HEK293T (cell line): ENCODE results near the gene BMP10.

Experiments used
- CTCF ChIA-PET: fragments of 350-600 bp; formaldehyde crosslinking; extraction: SDS; loops from one replicate; lab custom pipeline; 2021; ENCODE audit warnings: antibody characterized with exemption, inconsistent platforms; lab: Yijun Ruan, JAX
- POLR2A ChIA-PET: fragments of 350-600 bp; formaldehyde crosslinking; extraction: SDS; loops from one replicate; lab custom pipeline; 2020; ENCODE audit warnings: antibody characterized with exemption, inconsistent platforms; lab: Yijun Ruan, JAX
- DNase-seq: peaks from one replicate; pipeline ENCODE4 v3.0.0; 2012; ENCODE audit warnings: mixed read lengths; ENCODE audit errors: extremely low spot score
- ARNT ChIP-seq: fragments of 450-650 bp; IDR thresholded peaks from 2 replicates; pipeline ENCODE4 v1.6.1; 2017; ENCODE audit warnings: mild to moderate bottlenecking
- BHLHE40 ChIP-seq: fragments of 450-650 bp; IDR thresholded peaks from 2 replicates; pipeline ENCODE4 v1.6.1; 2016; ENCODE audit warnings: mild to moderate bottlenecking, moderate library complexity, borderline replicate concordance
- CTBP1 ChIP-seq: fragments of 450-650 bp; IDR thresholded peaks from 2 replicates; pipeline ENCODE4 v1.6.1; 2016; ENCODE audit warnings: borderline replicate concordance
- ELF4 ChIP-seq: fragments of 450-650 bp; IDR thresholded peaks from 2 replicates; pipeline ENCODE4 v1.6.1; 2017; ENCODE audit warnings: antibody characterized with exemption
- FOXA1 ChIP-seq: fragments of 450-650 bp; IDR thresholded peaks from 2 replicates; pipeline ENCODE4 v1.6.1; 2016; ENCODE audit warnings: mild to moderate bottlenecking
- FOXK2 ChIP-seq: fragments of 450-650 bp; IDR thresholded peaks from 2 replicates; pipeline ENCODE4 v1.6.1; 2016; ENCODE audit warnings: mild to moderate bottlenecking
- FOXM1 ChIP-seq: fragments of 450-650 bp; IDR thresholded peaks from 2 replicates; pipeline ENCODE4 v1.6.1; 2017; ENCODE audit warnings: mild to moderate bottlenecking, borderline replicate concordance
- HDGF ChIP-seq: fragments of 450-650 bp; IDR thresholded peaks from 2 replicates; pipeline ENCODE4 v1.6.1; 2017; ENCODE audit warnings: antibody characterized with exemption, borderline replicate concordance
- L3MBTL2 ChIP-seq: fragments of 450-650 bp; conservative IDR thresholded peaks from 2 replicates; pipeline ENCODE4 v1.6.1; 2016; ENCODE audit warnings: mild to moderate bottlenecking
- LEF1 ChIP-seq: fragments of 450-650 bp; IDR thresholded peaks from 2 replicates; pipeline ENCODE4 v1.6.1; 2017; ENCODE audit warnings: mild to moderate bottlenecking, borderline replicate concordance
- NFRKB ChIP-seq: fragments of 450-650 bp; IDR thresholded peaks from 2 replicates; pipeline ENCODE4 v1.6.1; 2016; ENCODE audit warnings: mild to moderate bottlenecking, moderate library complexity
- SP1 ChIP-seq: fragments of 450-650 bp; IDR thresholded peaks from 2 replicates; pipeline ENCODE4 v1.6.1; 2017
- SUZ12 ChIP-seq: fragments of 450-650 bp; IDR thresholded peaks from 2 replicates; pipeline ENCODE4 v1.6.1; 2016; ENCODE audit warnings: mild to moderate bottlenecking
- TARDBP ChIP-seq: fragments of 450-650 bp; IDR thresholded peaks from 2 replicates; pipeline ENCODE4 v1.6.1; 2016
- ZNF384 ChIP-seq: fragments of 450-650 bp; IDR thresholded peaks from 2 replicates; pipeline ENCODE4 v1.6.1; 2016
- TF ChIP-seq, protein P1 (sequence below): fragments of 450-650 bp; IDR thresholded peaks from 2 replicates; pipeline ENCODE4 v1.6.1; 2016

BMP10 gene, protein sequence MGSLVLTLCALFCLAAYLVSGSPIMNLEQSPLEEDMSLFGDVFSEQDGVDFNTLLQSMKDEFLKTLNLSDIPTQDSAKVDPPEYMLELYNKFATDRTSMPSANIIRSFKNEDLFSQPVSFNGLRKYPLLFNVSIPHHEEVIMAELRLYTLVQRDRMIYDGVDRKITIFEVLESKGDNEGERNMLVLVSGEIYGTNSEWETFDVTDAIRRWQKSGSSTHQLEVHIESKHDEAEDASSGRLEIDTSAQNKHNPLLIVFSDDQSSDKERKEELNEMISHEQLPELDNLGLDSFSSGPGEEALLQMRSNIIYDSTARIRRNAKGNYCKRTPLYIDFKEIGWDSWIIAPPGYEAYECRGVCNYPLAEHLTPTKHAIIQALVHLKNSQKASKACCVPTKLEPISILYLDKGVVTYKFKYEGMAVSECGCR

DNA sequence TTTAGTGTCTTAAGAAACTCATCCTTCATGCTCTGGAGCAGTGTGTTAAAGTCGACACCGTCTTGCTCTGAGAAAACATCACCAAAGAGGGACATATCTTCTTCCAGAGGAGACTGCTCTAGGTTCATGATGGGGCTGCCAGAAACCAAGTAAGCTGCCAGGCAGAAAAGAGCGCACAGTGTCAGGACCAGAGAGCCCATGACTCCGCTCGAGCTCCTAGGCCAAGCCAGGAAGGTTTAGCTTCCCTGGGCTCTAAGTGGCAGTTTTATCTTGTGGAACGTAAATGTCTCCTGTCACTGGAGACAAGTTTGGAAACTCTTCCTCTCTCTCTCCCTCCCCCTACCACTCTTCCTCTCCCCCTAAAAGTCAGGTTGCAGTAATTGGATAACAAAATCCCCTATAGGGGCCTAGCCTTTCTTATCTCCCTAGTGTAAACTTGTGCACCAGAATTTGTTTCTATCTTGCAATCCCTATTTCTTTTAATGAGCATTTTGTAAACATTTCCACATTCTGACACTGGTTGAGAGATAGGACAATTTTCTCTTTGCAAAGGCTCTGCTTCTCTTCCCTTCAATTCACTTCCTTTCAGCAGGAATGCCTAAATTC, at the start of gene BMP10:
Gene BMP10, minus strand, starts transcription at position 239 of the 606 bp plus-strand sequence. Its CDS starts 39 bp downstream, at position 200.
- POLR2A ChIA-PET, result no interaction called here
- CTCF ChIA-PET, result interaction anchor here (0.8 kb wide), 1 partner anchor 22 kb away, joined by 3 read pairs; no protein-coding TSS in a partner anchor
- no peak for DNase-seq
- no peak for TF ChIP-seq FOXM1
- no peak for TF ChIP-seq HDGF
- TF ChIP-seq BHLHE40, result no peak
- TF ChIP-seq TARDBP, result no peak
- TF ChIP-seq L3MBTL2, result no peak
- TF ChIP-seq ZNF384, result no peak
- TF ChIP-seq LEF1, result no peak
- TF ChIP-seq FOXA1, result no peak
- TF ChIP-seq FOXK2, result no peak
- TF ChIP-seq NFRKB, result no peak
- no peak for TF ChIP-seq ELF4
- TF ChIP-seq SUZ12, result no peak
- no peak for TF ChIP-seq CTBP1
- TF ChIP-seq SP1, result no peak
- TF ChIP-seq, protein P1, sequence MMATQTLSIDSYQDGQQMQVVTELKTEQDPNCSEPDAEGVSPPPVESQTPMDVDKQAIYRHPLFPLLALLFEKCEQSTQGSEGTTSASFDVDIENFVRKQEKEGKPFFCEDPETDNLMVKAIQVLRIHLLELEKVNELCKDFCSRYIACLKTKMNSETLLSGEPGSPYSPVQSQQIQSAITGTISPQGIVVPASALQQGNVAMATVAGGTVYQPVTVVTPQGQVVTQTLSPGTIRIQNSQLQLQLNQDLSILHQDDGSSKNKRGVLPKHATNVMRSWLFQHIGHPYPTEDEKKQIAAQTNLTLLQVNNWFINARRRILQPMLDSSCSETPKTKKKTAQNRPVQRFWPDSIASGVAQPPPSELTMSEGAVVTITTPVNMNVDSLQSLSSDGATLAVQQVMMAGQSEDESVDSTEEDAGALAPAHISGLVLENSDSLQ, result no peak
- TF ChIP-seq ARNT, result no peak

DNA sequence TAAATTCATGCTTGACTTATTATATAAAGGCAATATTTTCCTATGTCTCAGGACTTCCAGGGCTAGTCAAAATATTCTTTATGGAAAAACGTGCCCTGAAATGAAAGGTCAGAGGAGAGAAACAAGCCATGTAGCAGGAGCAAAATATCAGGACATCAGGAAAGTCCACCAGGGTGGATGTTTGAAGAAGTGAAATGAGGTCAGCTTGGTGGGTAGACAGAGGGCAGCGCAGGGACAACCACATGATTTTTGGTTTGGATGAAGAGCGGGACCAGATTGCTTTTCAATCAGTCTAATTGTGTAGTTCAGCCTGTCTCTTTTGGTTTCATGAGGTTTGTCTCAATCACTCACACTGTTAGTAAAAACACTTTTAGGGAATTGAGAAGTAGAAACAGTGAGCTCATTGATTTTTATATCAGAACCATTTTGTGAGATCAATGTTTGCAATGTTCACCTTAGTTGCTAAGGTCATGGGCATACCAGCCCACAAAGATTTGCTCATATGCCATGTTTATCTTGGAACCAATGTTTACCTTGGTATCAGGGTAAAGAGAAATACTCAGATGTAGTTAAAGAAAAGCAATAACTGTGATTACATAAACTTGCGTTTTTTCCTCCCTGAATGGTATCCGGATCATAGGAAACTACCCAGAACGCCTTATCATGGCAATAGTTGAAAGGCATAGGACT, 49.4 kb upstream of the BMP10 start:
- CTCF ChIA-PET, result interaction anchor here (0.7 kb wide), 1 partner anchor 359 kb away, joined by 3 read pairs; no protein-coding TSS in a partner anchor

DNA sequence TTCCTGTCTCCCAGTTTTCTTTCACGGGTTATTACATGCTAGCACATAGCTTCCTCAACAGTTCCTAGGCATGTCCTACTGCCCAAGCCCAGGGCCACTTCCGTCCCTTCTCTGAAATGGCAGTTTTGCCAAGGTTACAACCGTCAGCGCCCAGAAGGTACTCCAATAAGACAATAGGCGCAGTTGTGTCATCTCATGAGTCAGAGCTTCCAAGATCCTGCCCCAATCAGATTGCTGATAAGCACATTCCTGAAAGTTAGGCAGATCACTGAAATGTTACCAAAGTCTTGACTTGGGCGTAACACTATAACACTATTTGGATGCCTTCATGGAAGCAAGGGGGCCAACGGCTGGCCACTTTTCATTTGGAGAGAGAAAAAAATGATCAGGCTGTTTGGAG, 47.3 kb upstream of the BMP10 start:
- CTCF ChIA-PET, result no interaction called here
- no peak for DNase-seq
- POLR2A ChIA-PET, result no interaction called here
- TF ChIP-seq, protein P1, result no peak
- no peak for TF ChIP-seq ELF4
- no peak for TF ChIP-seq CTBP1
- no peak for TF ChIP-seq FOXA1
- TF ChIP-seq FOXK2, result no peak
- TF ChIP-seq L3MBTL2, result no peak
- TF ChIP-seq SP1, result no peak
- TF ChIP-seq FOXM1, result no peak
- no peak for TF ChIP-seq ARNT
- TF ChIP-seq TARDBP, result no peak

More for the DNA sequence above, 49.4 kb upstream of the BMP10 start:
- DNase-seq, result no peak
- POLR2A ChIA-PET, result no interaction called here
- TF ChIP-seq LEF1 (no peak), ELF4 (no peak), SP1 (no peak), SUZ12 (no peak), ARNT (no peak), FOXM1 (no peak), FOXA1 (no peak), CTBP1 (no peak)
- TF ChIP-seq, protein P1, result no peak

DNA sequence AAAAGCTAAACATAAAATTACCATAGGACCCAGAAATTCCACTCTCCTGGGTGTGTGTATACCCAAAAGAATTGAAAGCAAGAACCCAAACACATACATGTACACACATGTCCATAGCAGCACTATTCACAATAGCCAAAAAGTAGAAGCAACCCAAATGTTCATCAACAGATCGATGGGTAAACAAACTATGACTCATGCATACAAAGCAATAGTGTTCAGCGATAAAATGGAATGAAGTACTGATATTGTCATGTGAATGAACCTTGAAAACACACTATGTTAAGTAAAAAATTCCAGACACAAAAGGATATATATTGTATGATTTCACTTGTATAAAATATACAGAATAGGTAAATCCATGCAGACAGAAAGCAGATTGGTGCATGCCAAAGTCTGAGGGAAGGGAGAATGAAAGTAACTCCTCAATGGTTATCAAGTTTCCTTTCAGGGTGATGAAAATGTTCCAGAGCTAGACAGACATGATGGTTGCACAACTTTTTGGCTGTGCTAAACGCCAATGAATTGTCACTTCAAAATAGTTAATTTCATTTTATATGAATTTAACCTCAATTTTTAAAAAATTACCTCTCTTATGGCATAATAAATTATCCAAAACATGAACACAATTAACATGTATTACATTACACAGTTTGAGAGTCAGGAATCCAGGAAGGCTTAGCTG, 46.0 kb upstream of the BMP10 start:
- DNase-seq, result no peak
- CTCF ChIA-PET, result interaction anchor here (1.2 kb wide), 2 partner anchors 8 to 10 kb away, joined by 3 to 5 read pairs; no protein-coding TSS in a partner anchor
- TF ChIP-seq TARDBP (no peak), HDGF (no peak), FOXM1 (no peak), SP1 (no peak), ELF4 (no peak), FOXK2 (no peak), FOXA1 (no peak), CTBP1 (no peak), LEF1 (no peak)
- POLR2A ChIA-PET, result no interaction called here

DNA sequence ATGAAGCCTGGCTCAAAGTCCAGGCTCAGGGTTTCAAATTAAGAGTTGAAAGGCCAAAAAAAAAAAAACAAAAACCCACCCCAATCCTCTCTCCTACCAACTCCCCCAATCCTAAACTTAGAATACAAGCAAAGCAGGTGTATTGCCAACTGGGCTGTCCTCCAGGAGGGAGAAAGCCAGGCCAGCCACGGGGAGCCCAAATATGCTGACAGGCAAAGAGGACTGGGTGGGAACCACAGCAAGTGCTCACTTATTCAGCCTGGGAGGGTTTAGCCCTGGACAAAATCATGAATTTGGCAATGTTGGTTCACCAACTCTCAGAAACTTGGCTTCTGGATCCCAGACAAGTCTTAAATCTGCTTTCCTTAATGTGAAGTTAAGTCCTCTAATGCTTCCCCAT, 45.0 kb upstream of the BMP10 start:
- POLR2A ChIA-PET, result no interaction called here
- TF ChIP-seq SP1 (no peak), ELF4 (no peak), TARDBP (no peak), ARNT (no peak), FOXM1 (no peak), ZNF384 (no peak), LEF1 (no peak), SUZ12 (no peak), L3MBTL2 (no peak), BHLHE40 (no peak)
- CTCF ChIA-PET, result interaction anchor here (1.2 kb wide), 2 partner anchors 9 kb away, joined by 3 to 5 read pairs; no protein-coding TSS in a partner anchor
- DNase-seq, result peak; percentile 1
